Mucosa of descending colon (tissue), 3 donors: ENCODE results near the gene GPAM. TPM values are rescaled to one million over a fixed set of nuclear protein-coding genes. Genes with fewer than 3 reads are reported as not detected.
A peak's percentile ranks its signal among the peaks of the same experiment; 100 is the strongest.

Experiments used
- ATAC-seq: fragments of 200-7000 bp; cut with Tn5 transposase; one replicate; pipeline ENCODE4 v1.9.1; 2020; ENCODE audit warnings: mild to moderate bottlenecking, moderate library complexity
- DNase-seq, 3 donors: peaks; one replicate each; pipeline ENCODE4 v3.0.0-alpha.2; 2020
- H3K36me3 ChIP-seq: fragments of 200-600 bp; one replicate; pipeline ENCODE4 v1.8.0; 2021; ENCODE audit warnings: low read depth, mild to moderate bottlenecking
- H3K4me1 ChIP-seq: fragments of 200-600 bp; one replicate; pipeline ENCODE4 v1.8.0; 2021; ENCODE audit warnings: low read depth, mild to moderate bottlenecking
- H3K4me3 ChIP-seq: fragments of 200-600 bp; one replicate; pipeline ENCODE4 v1.8.0; 2021; ENCODE audit warnings: mild to moderate bottlenecking
- H3K9me3 ChIP-seq: fragments of 200-600 bp; one replicate; pipeline ENCODE4 v1.8.0; 2021; ENCODE audit warnings: mild to moderate bottlenecking
- intact Hi-C, 2 donors: fragments of 100-400 bp; cut with DNase I in 1 of 2; cut with micrococcal nuclease in 1 of 2; formaldehyde crosslinking; loops; one replicate each; pipeline versions ENCODE4 v1.11.0 to v1.11.1; 2022; cut with DNase I, micrococcal nuclease
- total RNA-seq, 3 donors: library from RNA; stranded (reverse); fragmentation: NEBNext Ultra II Directional in 2 of 3; extraction: Animal tissue kit (Norgen Biotek cat#: 25700) in 2 of 3; gene quantifications; one replicate each; pipeline versions ENCODE4 v1.2.1 to v1.2.4, GENCODE V29; 2021 to 2023
- TF ChIP-seq, protein P1 (sequence below): fragments of 200-600 bp; IDR thresholded peaks from one replicate; pipeline ENCODE4 v1.8.0; 2022; ENCODE audit warnings: antibody characterized with exemption, mild to moderate bottlenecking
- donor health status: DM: no; HTN: no; CAD: no; lungs with moderate emphysema.
- donor health status: DM: no; HTN: no; CAD: no.
- donor health status: DM: no; HTN: yes; CAD: no.

The GPAM gene
- total RNA-seq, 3 donors from 2014 or later, result 5.8 to 15.5 (median 9.8) TPM

DNA sequence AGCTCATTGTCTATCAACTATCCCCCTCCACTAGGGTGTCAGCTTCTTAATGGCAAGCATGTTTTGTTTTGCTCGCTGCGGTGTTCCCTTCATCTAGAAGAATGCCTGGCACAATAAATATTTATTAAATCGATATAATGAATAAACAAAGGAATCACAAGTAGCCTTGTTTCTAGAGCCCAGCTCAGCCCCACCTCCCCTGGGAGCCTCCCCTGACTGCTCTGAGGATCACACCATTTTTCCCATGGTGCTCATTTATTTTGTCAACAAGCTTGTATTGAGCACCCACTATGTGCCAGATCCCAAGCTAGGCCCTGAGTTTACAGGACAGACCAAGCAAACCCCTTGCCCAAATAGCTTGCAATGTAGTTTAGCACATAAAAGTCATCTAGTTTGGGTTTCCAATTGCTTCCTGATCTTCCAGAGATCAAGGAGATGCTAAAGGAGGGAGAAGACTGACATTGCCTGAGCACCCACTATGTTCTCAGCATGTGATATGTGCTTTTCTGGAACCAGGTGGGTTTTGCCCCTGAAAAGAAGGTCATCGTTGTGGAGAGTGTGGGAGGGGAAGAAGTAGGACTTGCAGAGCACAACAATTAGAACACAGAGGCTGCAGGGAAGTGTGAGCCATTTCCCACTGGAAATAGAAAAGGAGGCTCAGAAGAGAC, 42.3 kb upstream of the GPAM start:
- DNase-seq, result no peak
- no peak overlapping the region for H3K4me3 ChIP-seq
- H3K9me3 ChIP-seq, result no peaks in the 10 kb centered on the region
- intact Hi-C loops, result no loop called here
- no peaks in the 10 kb centered on the region for H3K4me1 ChIP-seq
- TF ChIP-seq, protein P1, sequence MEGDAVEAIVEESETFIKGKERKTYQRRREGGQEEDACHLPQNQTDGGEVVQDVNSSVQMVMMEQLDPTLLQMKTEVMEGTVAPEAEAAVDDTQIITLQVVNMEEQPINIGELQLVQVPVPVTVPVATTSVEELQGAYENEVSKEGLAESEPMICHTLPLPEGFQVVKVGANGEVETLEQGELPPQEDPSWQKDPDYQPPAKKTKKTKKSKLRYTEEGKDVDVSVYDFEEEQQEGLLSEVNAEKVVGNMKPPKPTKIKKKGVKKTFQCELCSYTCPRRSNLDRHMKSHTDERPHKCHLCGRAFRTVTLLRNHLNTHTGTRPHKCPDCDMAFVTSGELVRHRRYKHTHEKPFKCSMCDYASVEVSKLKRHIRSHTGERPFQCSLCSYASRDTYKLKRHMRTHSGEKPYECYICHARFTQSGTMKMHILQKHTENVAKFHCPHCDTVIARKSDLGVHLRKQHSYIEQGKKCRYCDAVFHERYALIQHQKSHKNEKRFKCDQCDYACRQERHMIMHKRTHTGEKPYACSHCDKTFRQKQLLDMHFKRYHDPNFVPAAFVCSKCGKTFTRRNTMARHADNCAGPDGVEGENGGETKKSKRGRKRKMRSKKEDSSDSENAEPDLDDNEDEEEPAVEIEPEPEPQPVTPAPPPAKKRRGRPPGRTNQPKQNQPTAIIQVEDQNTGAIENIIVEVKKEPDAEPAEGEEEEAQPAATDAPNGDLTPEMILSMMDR, result no peak
- no peaks in the 10 kb centered on the region for H3K36me3 ChIP-seq
- ATAC-seq, result no peak

DNA sequence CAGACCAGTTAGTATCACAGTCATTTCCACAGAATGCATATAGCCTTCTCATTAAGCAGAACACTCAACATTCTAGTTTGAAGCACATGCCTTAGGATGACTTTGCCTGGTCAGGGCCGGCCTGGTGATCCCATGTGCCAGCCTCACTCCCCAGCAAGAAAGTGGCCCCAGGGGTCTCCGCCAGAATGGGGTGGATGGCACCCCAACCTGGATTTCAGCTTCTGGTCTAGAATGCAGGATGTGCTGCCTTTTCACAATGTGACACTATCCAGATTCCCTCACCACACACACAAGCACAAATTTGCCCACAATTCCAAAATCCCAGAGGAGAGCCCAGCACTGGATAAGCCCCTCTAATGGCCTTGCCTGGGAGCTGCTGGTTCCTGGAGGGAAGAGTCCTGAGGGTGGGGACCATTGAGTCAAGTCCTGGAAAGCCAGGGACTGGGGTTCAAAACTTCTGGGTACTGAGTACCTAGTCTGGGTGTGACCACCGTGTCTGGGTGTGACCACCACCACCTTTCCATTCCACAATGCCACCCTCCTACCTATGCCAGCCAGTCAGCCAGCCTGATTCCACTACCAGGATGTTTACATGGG, 41.5 kb upstream of the GPAM start:
- no peak overlapping the region for H3K4me3 ChIP-seq
- no peak for DNase-seq
- H3K9me3 ChIP-seq, result peaks cover 4% of the 10 kb centered on the region
- intact Hi-C loops, result no loop called here
- H3K4me1 ChIP-seq, result no peaks in the 10 kb centered on the region
- ATAC-seq, result no peak
- no peaks in the 10 kb centered on the region for H3K36me3 ChIP-seq
- TF ChIP-seq, protein P1, result no peak

DNA sequence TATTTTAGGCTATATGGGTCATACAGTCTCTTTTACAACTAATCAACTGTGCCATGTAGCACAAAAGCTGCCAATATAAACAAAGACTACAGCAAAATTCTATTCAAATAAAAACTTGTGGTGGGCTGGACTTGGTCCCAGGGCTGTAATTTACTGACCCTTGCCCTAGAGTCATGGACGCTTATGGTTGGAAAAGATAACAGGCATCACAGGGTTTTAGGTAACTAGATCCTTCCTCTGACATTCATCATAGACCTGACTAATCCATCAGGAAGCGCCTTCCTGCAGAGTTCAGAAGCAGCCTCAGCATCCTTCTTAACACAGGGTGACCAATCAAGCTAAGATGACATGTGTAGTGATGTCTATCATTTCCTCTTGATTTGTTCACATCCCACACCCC, 40.2 kb upstream of the GPAM start:
- intact Hi-C loops, result no loop called here
- Histone ChIP-seq H3K4me3 (no peak overlapping the region), H3K4me1 (no peaks in the 10 kb centered on the region), H3K36me3 (no peaks in the 10 kb centered on the region), H3K9me3 (peaks cover 5% of the 10 kb centered on the region)
- TF ChIP-seq, protein P1, result no peak
- DNase-seq (peak in 1 of 3 donors; percentile 9), ATAC-seq (peak; percentile 40)

DNA sequence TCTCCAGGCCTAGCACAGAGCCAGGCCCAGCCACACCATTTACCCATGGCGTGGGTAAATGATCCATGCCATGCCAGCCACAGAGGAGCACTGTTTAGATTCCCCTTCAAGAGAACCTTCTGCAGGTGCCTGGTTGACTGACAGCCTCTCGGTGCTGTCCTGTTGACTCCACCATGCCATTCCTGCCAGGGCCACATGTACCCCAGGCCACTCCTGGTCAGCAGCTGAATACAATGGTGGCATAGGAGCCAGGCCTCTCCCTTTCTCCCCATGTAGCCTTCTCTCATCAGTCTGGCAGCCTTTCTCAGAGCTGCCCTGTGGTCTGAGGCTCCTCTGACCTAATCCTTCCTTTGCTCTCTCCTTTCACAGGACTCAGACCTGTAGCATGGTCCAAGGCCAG, 39.2 kb upstream of the GPAM start:
- TF ChIP-seq, protein P1, result no peak
- H3K36me3 ChIP-seq, result no peaks in the 10 kb centered on the region

DNA sequence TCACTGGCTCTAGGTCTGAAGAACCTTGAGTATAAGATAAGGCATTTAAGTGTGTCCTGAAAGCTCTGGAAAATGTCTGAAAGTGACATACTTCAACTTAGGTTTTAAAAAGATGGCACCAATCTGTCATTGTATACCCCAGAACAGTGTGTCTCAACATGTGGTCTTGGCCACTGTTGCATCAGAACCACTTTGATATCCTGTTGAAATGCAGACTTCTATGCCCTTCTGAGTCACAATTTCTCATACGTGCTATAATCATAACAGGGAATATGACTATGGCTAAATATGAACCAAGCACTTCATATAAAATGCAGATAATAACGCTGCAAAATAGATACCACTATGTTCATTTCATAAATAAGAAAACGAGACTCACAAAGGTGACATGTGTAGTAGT, 38.0 kb upstream of the GPAM start:
- H3K9me3 ChIP-seq, result peaks cover 5% of the 10 kb centered on the region
- DNase-seq, result no peak
- no peaks in the 10 kb centered on the region for H3K36me3 ChIP-seq
- H3K4me1 ChIP-seq, result no peaks in the 10 kb centered on the region
- TF ChIP-seq, protein P1, result no peak
- no peak for ATAC-seq
- intact Hi-C loops, result no loop called here
- H3K4me3 ChIP-seq, result no peak overlapping the region

More for the DNA sequence above, 39.2 kb upstream of the GPAM start:
- intact Hi-C loops, result no loop called here
- Histone ChIP-seq H3K9me3 (peaks cover 5% of the 10 kb centered on the region), H3K4me1 (no peaks in the 10 kb centered on the region), H3K4me3 (no peak overlapping the region)
- ATAC-seq (no peak), DNase-seq (no peak)
